HG02623 (cell line): ENCODE measurements around the gene SDK2.

Experiments used
- ATAC-seq: cut with Tn5 transposase; IDR thresholded peaks from one replicate; pipeline ENCODE4 v1.9.1; 2021; ENCODE audit warnings: moderate library complexity; ENCODE audit not compliant: unreplicated experiment

SDK2 gene

GRCh38 chr17:73401911-73402310, 242.3 kb downstream of the SDK2 start:
- no peak for ATAC-seq

GRCh38 chr17:73400915-73401545, 243.2 kb downstream of the SDK2 start:
- ATAC-seq = no peak

DNA sequence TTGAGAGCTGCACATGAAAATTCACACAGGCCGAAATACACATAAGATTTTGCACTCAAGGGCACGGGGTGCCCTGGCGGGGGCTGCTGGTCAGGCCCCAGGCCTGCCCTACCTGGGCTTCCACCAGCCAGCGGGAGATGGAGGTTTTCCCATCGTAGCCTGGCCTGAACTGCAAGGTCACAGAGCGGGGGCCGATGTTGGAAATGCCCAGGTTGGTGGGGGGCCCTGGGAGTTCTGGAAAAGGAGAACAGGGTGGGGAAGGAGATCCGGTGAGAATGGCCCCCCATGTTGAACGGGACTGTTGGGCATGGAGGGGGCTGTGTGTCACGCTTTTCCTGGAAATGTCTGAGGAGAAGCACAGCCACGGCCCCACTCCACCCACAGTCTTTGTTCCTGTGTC, 245.2 kb downstream of the SDK2 start:
- ATAC-seq = no peak

DNA sequence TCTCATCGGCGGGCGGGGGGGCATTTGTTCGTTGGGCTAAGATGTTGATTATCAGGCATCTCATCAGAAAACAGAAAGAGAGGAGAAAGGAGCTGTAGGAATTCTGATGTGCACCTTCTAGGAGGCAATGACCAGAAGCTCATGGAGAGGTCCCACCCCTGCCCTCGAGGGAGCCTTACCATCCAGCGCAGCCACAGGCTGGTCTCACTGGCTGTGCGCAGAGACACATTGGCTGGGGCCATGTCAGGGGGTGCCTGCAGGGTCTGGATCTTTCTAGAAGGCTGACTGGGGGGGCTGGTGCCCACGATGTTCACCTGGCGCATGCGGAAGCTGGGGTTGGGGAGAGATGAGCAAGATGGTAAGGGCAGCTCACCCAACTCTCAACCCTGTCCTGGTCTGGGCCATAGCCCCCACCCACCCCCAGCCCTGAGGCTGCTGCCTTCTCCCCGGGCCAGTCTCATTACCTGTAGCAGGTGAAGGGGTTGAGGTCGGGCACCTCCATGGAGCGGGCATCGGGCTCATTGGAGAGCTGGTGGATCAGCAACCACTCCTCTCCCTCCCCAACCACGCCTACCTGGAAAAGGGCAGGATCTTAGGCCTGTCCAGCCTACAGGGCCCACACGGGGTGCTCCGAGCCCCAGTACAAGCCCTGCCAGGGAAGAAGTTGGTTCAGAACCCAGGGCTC, 246.2 kb downstream of the SDK2 start:
- no peak for ATAC-seq

DNA sequence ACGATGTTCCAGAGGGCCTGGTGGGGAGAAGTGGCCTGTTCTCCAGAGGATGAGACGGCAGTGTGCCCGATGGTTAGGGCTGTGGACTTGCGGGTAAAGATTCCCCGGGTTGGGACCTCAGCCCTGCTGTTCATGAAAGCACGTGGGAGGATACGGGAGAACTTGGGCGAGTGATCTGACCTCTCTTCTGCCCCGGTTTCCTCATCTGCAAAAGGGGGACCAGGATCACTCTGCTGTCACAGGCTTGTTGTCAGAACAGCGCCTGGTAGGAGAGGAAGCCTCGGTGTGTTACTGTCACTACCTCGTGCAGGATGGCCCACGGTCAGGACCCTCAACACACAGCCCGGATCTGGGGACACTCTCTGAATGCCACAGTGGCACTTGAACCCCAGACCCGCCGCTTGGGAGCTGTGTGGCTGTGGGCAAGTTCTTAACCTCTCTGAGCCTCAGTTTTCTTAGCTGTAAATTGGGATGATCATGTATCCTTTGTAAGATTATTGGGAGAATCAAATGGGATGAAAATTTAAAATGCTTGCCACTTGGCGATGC, 246.9 kb downstream of the SDK2 start:
- no peak for ATAC-seq

- no peak for ATAC-seq
Observed at GRCh38 chr17:73396431-73397277, 247.6 kb downstream of the SDK2 start.

DNA sequence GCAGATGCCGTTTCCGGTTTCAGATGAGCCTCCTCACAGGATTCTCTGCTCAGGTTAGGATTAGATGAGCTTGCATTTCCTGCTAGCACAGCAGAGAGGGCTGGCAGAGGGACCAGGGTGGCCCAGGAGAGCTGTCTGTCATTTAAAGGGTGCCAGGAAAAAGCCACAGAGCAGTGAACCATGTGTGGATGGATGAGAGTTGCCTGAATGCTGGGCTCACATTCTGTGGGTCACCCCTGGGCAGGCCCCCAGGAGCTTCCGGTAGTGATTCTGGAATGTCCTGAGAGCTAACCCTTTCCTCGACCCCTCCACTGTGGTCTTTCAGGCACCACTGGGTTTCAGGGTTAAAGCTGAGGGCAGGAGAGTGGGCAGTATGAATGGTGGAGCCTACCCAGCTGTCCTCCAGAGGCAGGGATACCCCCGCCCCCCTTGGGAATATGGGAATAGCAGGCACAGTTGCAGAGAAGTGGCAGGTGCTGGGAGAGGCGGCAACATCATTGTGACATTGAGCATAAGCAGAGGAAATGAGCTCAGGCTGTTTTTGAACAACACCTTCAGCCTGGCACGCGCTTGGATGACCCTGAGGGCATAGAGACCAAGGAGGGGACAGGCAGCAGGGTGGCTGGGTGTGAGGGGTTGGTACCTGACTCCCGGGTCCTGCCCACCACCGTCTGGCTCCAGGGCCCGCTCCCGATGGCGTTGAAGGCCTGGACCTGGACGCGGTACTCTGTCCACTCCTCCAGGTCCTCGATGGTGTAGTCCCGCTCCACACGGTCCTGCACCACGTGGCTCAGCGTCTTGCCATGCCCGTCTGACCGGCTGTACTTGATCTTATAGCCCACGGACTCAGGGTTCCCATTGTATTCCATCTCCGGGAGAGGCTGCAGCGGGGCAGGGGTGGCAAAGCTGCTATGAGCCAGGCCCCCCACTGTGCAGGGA, 249.5 kb downstream of the SDK2 start:
- no peak for ATAC-seq

DNA sequence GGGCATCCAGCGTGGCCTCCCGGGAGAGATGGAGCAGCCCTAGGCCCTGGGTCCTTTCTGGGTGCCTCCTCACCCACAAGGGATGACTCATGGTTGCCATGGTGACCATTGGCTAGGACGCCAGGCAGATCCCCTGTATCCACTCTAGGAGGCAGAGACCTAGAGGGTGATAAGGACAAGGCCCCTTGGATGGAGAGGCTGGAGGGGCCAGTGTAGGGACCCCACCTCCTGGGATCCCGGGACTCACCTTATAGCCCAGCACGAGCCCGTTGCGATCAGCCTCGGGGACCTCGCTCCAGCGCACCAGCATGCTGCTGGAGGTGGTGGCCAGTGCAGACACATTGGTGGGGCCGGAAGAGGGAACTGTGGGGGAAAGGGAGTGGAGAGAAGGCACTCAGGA, 250.3 kb downstream of the SDK2 start:
- no peak for ATAC-seq

DNA sequence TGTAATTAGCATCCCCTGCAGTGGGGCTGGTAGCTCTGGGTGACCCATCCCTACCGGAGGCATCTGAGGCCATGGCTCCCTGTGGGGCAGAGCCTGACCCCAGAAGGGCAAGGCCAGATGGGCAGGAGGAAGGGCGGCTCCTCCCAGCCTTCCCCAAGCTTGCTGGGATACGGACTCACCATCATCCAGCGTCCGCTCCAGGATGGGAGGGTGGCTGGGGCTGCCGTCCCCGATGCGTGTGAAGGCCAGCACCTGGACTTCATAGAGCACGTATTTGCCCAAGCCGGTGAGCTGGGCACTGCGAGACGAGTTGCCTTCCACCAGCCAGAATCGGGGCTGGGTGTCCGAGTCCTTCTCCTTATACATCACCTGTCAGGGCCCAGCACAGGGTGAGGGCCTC, 250.9 kb downstream of the SDK2 start:
- no peak for ATAC-seq

DNA sequence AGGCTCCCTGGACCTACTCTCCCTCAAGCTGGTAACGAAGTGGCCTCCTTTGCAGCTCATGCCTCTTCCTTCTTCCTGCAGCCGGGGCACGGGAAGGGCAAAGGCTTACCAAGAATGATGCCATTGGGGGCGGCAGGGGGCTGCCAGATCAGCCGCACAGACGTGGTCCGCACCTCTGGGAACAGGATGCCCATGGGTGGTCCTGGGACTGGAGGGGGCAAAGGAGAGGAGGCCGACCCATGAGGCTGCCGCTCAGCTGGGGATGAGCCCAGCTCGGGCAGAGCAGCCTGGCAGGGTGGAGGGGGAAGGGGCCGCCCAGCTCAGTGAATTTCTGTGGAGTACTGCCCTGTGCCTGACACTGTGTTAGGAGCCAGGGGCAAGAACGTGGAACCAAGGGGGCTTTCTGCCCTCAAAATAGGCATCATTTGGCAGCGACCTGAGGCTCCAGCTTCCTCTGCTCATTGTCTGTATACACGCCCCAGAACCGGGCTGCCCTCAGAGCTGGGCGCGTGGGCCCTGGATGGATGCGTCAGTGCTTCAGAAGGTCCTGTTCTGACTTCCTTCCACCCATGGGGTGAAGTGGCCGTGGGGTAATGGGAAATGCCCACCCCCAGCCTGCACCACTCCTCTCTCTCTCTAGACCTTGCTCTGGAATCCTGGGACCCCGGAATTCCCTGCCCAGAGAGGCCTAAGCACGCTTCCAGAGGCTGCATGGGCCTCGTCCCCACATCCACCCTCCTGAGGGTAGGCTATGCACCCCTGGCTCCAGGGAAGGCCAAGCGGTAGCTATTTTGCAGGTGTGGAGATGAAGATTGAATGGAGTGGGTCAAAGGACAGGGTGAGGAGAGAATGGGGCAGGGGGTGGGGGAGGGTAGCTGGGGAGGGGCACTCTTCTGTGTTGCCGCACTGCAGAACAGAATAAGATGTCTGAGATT, 252.6 kb downstream of the SDK2 start:
- ATAC-seq = no peak

DNA sequence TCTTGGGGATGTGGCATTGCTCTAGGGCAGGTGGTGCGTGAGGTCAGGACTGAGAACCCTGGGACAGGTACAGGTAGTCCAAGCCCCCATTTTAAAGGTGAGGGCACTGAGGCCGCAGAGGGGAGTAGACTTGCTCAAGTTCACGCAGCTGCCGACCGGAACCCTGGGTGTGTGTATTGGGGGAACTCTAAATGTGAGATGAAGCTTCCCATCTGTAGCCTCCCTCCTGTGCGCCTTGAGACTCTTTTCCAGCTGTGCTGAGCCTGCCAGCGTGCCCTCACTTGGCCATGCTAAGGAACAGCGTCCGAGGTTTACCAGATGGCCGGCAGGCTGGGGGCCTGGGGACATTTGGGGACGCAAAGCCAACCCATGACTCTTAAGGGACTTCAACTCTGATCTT, 253.4 kb downstream of the SDK2 start:
- no peak for ATAC-seq

DNA sequence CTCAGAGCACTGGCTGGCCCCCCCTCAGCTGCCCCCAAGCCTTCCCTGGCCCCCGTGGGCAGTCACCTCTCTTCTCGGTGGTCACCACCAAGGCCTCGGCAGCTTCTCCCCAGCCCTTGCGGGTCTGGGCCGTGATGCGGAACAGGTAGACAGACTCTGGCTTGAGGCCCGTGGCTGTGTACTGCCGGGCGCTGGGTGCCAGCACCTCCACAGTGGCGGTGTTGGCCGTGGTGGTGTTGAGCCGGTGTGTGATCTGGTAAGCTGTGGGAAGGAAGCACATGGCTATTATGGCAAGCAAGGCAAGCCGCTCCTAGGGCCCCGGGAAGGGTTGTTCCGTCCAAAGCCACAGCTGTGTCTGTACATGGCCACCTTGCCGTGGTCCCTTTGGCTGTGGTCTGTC, 254.0 kb downstream of the SDK2 start:
- no peak for ATAC-seq

GRCh38 chr17:73389411-73389810, 254.8 kb downstream of the SDK2 start:
- ATAC-seq = no peak

GRCh38 chr17:73388578-73388905, 255.7 kb downstream of the SDK2 start:
- no peak for ATAC-seq

DNA sequence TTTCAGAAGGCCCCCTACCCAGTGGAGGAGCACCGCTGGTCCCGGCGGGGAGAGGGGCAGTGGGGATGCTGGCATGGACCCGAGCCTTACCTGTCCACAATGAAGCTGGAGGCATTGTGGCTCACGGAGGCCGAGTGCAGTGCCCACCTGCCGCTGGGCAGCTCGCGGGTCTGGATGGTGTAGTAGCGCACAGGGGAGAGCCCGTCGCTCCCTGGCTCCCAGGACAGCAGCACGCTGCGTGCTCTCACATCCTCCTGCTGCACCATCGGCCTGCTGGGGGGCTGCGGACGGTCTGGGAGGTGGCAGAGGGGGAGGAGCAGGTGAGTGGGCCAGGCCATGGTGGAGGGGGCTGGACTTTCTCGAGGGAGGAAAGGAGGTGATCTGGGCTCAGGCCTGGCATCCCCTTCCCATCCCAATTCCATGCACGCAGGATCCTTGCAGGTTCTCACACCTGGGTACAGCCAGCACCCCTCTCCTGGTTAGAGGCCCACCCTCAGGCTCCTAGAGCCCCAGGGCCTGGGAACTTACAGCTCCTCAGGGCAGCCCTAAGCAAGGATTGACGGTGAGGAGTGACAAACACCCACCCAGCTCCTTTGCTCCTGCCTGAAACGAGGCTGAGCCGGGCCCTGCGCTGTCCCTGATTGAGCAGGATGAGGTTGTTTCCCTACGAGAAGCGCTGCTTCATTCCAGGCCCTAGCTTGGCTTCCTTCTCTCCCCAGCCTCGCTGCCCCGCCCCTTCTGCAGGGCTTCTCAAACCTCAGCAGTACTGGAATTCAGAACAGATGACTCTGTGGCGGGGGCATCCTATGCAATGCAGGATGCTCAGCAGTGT, 256.3 kb downstream of the SDK2 start:
- ATAC-seq = no peak

DNA sequence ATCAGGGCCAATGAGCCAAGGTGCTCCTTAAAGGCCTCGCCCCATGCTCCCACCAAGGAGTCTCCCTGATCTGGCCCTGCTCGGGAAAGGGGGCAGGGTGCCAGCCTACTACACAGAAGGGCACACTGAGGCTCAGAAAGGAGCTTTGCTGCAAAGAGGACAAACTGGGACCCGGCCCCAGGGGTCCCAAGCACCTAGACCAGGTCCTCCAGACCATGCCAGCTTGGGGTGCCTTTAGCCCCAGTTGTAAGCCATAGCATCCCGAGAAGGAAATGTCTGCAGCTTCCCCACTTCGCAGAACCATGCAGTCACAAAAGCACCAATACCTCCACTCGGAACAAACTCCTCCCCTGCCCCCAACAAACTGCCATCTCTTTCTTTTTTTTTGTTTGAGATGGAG, 257.7 kb downstream of the SDK2 start:
- ATAC-seq = no peak

GRCh38 chr17:73384926-73385325, 259.3 kb downstream of the SDK2 start:
- ATAC-seq = no peak

GRCh38 chr17:73380439-73381106, 263.7 kb downstream of the SDK2 start:
- no peak for ATAC-seq
